ENCODE results near the gene ZNF219. TPM values are rescaled to one million over a fixed set of nuclear protein-coding genes. Genes with fewer than 3 reads are reported as not detected.

Gene ZNF219
- total and polyA plus RNA-seq, 2 of the 13 experiments (the other 11 are each of a cell fraction or from before 2014, with no cell fraction given), result 34.5 to 36.6 TPM

DNA sequence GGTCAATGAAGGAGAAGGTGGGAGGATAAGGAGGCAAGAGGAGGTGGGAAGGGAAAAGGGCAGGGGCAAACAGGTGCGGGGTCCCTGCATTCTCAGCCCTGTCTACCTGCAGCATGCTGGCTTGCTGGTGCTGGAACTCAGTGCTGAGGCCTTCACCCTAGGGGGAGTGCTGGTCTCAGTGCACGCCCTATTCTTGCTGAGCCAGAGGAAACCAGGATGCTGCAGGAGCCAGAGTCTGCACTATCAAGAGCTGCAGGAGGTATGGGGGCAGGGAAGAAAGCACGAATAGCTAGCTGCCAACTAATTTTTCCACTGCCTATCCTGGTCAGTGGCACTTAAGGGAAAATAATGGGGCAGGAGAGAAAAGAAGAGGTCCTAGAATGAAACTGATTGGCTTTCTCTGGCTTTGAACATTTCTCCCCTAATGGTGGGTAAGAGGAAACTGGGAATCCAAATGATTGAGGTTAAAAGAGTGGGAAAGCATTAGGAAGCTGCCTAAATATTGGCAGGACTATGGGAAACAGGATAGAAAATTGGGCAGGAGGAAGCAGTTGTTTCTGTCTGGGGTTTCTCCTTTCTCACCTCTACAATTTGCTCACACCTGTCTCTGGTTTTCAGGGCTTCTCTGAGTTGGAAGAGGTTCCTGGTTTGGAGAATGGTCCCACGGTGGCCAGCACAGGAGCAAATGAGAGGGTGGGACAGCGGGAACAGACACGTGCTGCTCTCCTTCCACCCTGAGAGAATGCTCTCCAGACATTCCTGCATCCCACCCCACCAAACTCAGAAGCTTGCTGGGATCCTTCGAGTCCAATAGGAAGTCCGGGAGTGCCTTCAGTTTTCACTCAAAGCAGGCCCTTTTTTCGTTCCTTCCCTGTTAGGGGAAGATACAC lies 4.3 kb upstream of the ZNF219 start (continued):
- 0 out of 2 replicates have a peak, but pooled peaks have one; percentile 9 for TF ChIP-seq CAMTA2 (CRISPR knock-in tag; IDR thresholded peaks at IDR 0.05; ENCODE audit: borderline replicate concordance)
- TF ChIP-seq POGZ (CRISPR knock-in tag; IDR thresholded peaks at IDR 0.05), result no peak
- TF ChIP-seq, protein P1, sequence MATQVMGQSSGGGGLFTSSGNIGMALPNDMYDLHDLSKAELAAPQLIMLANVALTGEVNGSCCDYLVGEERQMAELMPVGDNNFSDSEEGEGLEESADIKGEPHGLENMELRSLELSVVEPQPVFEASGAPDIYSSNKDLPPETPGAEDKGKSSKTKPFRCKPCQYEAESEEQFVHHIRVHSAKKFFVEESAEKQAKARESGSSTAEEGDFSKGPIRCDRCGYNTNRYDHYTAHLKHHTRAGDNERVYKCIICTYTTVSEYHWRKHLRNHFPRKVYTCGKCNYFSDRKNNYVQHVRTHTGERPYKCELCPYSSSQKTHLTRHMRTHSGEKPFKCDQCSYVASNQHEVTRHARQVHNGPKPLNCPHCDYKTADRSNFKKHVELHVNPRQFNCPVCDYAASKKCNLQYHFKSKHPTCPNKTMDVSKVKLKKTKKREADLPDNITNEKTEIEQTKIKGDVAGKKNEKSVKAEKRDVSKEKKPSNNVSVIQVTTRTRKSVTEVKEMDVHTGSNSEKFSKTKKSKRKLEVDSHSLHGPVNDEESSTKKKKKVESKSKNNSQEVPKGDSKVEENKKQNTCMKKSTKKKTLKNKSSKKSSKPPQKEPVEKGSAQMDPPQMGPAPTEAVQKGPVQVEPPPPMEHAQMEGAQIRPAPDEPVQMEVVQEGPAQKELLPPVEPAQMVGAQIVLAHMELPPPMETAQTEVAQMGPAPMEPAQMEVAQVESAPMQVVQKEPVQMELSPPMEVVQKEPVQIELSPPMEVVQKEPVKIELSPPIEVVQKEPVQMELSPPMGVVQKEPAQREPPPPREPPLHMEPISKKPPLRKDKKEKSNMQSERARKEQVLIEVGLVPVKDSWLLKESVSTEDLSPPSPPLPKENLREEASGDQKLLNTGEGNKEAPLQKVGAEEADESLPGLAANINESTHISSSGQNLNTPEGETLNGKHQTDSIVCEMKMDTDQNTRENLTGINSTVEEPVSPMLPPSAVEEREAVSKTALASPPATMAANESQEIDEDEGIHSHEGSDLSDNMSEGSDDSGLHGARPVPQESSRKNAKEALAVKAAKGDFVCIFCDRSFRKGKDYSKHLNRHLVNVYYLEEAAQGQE (IDR thresholded peaks at IDR 0.05; ENCODE audit: borderline replicate concordance in 1 of 2, low read depth in 1 of 2, low read length in 2 of 2), result no peak
- no peak for TF ChIP-seq EED (CRISPR knock-in tag; IDR thresholded peaks at IDR 0.05)
- no peak for TF ChIP-seq MIER3 (CRISPR knock-in tag; IDR thresholded peaks at IDR 0.05; ENCODE audit: borderline replicate concordance)
- no peak for TF ChIP-seq TARDBP (CRISPR knock-in tag; IDR thresholded peaks at IDR 0.05)
- TF ChIP-seq ZFX (CRISPR knock-in tag; IDR thresholded peaks at IDR 0.05; ENCODE audit: low read depth), result peak; percentile 59; the same call in 1 of the 2 replicates
- TF ChIP-seq ELF3 (CRISPR knock-in tag; IDR thresholded peaks at IDR 0.05), result no peak
- TF ChIP-seq, protein P2, sequence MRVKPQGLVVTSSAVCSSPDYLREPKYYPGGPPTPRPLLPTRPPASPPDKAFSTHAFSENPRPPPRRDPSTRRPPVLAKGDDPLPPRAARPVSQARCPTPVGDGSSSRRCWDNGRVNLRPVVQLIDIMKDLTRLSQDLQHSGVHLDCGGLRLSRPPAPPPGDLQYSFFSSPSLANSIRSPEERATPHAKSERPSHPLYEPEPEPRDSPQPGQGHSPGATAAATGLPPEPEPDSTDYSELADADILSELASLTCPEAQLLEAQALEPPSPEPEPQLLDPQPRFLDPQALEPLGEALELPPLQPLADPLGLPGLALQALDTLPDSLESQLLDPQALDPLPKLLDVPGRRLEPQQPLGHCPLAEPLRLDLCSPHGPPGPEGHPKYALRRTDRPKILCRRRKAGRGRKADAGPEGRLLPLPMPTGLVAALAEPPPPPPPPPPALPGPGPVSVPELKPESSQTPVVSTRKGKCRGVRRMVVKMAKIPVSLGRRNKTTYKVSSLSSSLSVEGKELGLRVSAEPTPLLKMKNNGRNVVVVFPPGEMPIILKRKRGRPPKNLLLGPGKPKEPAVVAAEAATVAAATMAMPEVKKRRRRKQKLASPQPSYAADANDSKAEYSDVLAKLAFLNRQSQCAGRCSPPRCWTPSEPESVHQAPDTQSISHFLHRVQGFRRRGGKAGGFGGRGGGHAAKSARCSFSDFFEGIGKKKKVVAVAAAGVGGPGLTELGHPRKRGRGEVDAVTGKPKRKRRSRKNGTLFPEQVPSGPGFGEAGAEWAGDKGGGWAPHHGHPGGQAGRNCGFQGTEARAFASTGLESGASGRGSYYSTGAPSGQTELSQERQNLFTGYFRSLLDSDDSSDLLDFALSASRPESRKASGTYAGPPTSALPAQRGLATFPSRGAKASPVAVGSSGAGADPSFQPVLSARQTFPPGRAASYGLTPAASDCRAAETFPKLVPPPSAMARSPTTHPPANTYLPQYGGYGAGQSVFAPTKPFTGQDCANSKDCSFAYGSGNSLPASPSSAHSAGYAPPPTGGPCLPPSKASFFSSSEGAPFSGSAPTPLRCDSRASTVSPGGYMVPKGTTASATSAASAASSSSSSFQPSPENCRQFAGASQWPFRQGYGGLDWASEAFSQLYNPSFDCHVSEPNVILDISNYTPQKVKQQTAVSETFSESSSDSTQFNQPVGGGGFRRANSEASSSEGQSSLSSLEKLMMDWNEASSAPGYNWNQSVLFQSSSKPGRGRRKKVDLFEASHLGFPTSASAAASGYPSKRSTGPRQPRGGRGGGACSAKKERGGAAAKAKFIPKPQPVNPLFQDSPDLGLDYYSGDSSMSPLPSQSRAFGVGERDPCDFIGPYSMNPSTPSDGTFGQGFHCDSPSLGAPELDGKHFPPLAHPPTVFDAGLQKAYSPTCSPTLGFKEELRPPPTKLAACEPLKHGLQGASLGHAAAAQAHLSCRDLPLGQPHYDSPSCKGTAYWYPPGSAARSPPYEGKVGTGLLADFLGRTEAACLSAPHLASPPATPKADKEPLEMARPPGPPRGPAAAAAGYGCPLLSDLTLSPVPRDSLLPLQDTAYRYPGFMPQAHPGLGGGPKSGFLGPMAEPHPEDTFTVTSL (CRISPR knock-in tag; IDR thresholded peaks at IDR 0.05; ENCODE audit: borderline replicate concordance), result no peak
- TF ChIP-seq ZSCAN9 (CRISPR knock-in tag; IDR thresholded peaks at IDR 0.05; ENCODE audit: borderline replicate concordance), result 0 out of 2 replicates have a peak, but pooled peaks have one; percentile 10
- TF ChIP-seq, protein P3, sequence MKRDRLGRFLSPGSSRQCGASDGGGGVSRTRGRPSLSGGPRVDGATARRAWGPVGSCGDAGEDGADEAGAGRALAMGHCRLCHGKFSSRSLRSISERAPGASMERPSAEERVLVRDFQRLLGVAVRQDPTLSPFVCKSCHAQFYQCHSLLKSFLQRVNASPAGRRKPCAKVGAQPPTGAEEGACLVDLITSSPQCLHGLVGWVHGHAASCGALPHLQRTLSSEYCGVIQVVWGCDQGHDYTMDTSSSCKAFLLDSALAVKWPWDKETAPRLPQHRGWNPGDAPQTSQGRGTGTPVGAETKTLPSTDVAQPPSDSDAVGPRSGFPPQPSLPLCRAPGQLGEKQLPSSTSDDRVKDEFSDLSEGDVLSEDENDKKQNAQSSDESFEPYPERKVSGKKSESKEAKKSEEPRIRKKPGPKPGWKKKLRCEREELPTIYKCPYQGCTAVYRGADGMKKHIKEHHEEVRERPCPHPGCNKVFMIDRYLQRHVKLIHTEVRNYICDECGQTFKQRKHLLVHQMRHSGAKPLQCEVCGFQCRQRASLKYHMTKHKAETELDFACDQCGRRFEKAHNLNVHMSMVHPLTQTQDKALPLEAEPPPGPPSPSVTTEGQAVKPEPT (CRISPR knock-in tag; IDR thresholded peaks at IDR 0.05; ENCODE audit: low read depth), result no peak
- peak; percentile 12; the same call in 1 of the 2 replicates for TF ChIP-seq ELF1 (CRISPR knock-in tag; IDR thresholded peaks at IDR 0.05)
- no peak for TF ChIP-seq ZNF530 (CRISPR knock-in tag; IDR thresholded peaks at IDR 0.05; ENCODE audit: low read depth)
- TF ChIP-seq SNAPC2 (CRISPR knock-in tag; IDR thresholded peaks at IDR 0.05), result no peak
- TF ChIP-seq, protein P4, sequence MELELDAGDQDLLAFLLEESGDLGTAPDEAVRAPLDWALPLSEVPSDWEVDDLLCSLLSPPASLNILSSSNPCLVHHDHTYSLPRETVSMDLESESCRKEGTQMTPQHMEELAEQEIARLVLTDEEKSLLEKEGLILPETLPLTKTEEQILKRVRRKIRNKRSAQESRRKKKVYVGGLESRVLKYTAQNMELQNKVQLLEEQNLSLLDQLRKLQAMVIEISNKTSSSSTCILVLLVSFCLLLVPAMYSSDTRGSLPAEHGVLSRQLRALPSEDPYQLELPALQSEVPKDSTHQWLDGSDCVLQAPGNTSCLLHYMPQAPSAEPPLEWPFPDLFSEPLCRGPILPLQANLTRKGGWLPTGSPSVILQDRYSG (CRISPR knock-in tag; IDR thresholded peaks at IDR 0.05), result no peak

All from HepG2 (cell line).